Measurements from ENCODE around the gene PPP2R5A. TPM values are rescaled to one million over a fixed set of nuclear protein-coding genes. Genes with fewer than 3 reads are reported as not detected.
"Not testable (repeated sequence)": the region's sequence is repeated elsewhere in the genome, so short reads cannot be mapped to it uniquely, and the experiment has no call there.

The PPP2R5A gene
- polyA plus RNA-seq, 3 donors, result 28.1 to 38.4 (median 31.1) TPM

GRCh38 chr1:212317916-212318315 lies 32.7 kb downstream of the PPP2R5A start:
- H3K9ac ChIP-seq (ENCODE audit: insufficient read depth, low read length, poor library complexity, severe bottlenecking), result no peak overlapping the region
- peaks cover 10% of the 10 kb centered on the region for H3K4me1 Mint-ChIP-seq
- no peaks in the 10 kb centered on the region for H3K9me3 ChIP-seq (replicated peaks in 1 of 2; ENCODE audit: control insufficient read depth in 1 of 2, insufficient read depth in 1 of 2, low read length in 2 of 2)
- H3K27me3 ChIP-seq (ENCODE audit: control insufficient read depth in 2 of 2, insufficient read depth in 2 of 2, low read length in 2 of 2), result no peaks in the 10 kb centered on the region
- intact Hi-C loops (cut with micrococcal nuclease), result no loop called here
- H2AFZ ChIP-seq (ENCODE audit: insufficient read depth, low read depth, low read length, poor library complexity, severe bottlenecking), result no peak overlapping the region
- H3K79me2 ChIP-seq (ENCODE audit: insufficient read depth, low read length), result peaks cover 75% of the 10 kb centered on the region
- H3K36me3 ChIP-seq (replicated peaks in 1 of 2; ENCODE audit: control insufficient read depth in 1 of 2, insufficient read depth in 2 of 2, low read length in 2 of 2), result peaks cover 6 to 8% of the 10 kb centered on the region in 2 donors
- H3K27ac ChIP-seq (ENCODE audit: low read depth in 1 of 2, low read length in 2 of 2), result no peak overlapping the region
- no peak overlapping the region for H3K4me3 Mint-ChIP-seq
- no peaks in the 10 kb centered on the region for H3K9me3 Mint-ChIP-seq
- H3K27ac Mint-ChIP-seq, result no peak overlapping the region
- H3K36me3 Mint-ChIP-seq, result peaks cover 4 to 22% of the 10 kb centered on the region in 2 donors
- no peaks in the 10 kb centered on the region for H3K4me1 ChIP-seq (ENCODE audit: control insufficient read depth in 1 of 2, insufficient read depth in 2 of 2, low read length in 2 of 2)
- no peak for TF ChIP-seq CTCF (IDR thresholded peaks at IDR 0.05)
- no peak overlapping the region for H3K4me3 ChIP-seq (replicated peaks in 1 of 3; ENCODE audit: low read depth in 2 of 3, low read length in 3 of 3)
- H4K20me1 ChIP-seq (ENCODE audit: insufficient read depth, low read length), result peaks cover 77% of the 10 kb centered on the region
- no peak for DNase-seq
- 100% methylated on average over 2 of the region's 2 CpGs for WGBS (ENCODE audit: insufficient coverage)
- no peaks in the 10 kb centered on the region for H3K27me3 Mint-ChIP-seq (ENCODE audit: low read depth in 3 of 3)
- H3K4me2 ChIP-seq (replicated peaks; ENCODE audit: extremely low read depth, low read length, poor library complexity, severe bottlenecking), result no peak overlapping the region

- H3K27me3 ChIP-seq (ENCODE audit: control insufficient read depth in 2 of 2, insufficient read depth in 2 of 2, low read length in 2 of 2); DNase-seq; H2AFZ ChIP-seq (ENCODE audit: insufficient read depth, low read depth, low read length, poor library complexity, severe bottlenecking); H3K4me3 ChIP-seq (replicated peaks in 1 of 3; ENCODE audit: low read depth in 2 of 3, low read length in 3 of 3); H3K9ac ChIP-seq (ENCODE audit: insufficient read depth, low read length, poor library complexity, severe bottlenecking); H3K4me3 Mint-ChIP-seq; H3K9me3 Mint-ChIP-seq; H3K27me3 Mint-ChIP-seq (ENCODE audit: low read depth in 3 of 3); H3K4me1 ChIP-seq (ENCODE audit: control insufficient read depth in 1 of 2, insufficient read depth in 2 of 2, low read length in 2 of 2); H3K36me3 ChIP-seq (replicated peaks in 1 of 2; ENCODE audit: control insufficient read depth in 1 of 2, insufficient read depth in 2 of 2, low read length in 2 of 2); H3K27ac Mint-ChIP-seq; H3K4me2 ChIP-seq (replicated peaks; ENCODE audit: extremely low read depth, low read length, poor library complexity, severe bottlenecking); H3K9me3 ChIP-seq (replicated peaks in 1 of 2; ENCODE audit: control insufficient read depth in 1 of 2, insufficient read depth in 1 of 2, low read length in 2 of 2); intact Hi-C loops (cut with micrococcal nuclease); H3K27ac ChIP-seq (ENCODE audit: low read depth in 1 of 2, low read length in 2 of 2); H3K4me1 Mint-ChIP-seq: not testable (repeated sequence)
- whole genome bisulfite sequencing (ENCODE audit: insufficient coverage), result no CpG with 5 or more reads among the region's 34 CpGs
- Histone ChIP-seq H3K79me2 (ENCODE audit: insufficient read depth, low read length) (peaks cover 75% of the 10 kb centered on the region), H4K20me1 (ENCODE audit: insufficient read depth, low read length) (peaks cover 77% of the 10 kb centered on the region)
- H3K36me3 Mint-ChIP-seq, result peaks cover 4 to 15% of the 10 kb centered on the region in 2 donors
These were observed 35.8 kb downstream of the PPP2R5A start for GRCh38 chr1:212321031-212321430.
